DMS153 (cell line): ENCODE results near the gene RPS2.
"Not testable (repeated sequence)": the region's sequence is repeated elsewhere in the genome, so short reads cannot be mapped to it uniquely, and the experiment has no call there.

Source experiments
- DNase-seq: peaks from one replicate; lab custom pipeline; 2025; lab: John Stamatoyannopoulos, UW

RPS2 gene

GRCh38 chr16:1964506-1965395, at the start of gene RPS2:
TSS of gene RPS2 (minus strand) at chr16:1964826. CDS start at chr16:1964625, 201 bp downstream.
- DNase-seq, result peak; percentile 96

GRCh38 chr16:2013527-2013926, 48.9 kb upstream of the RPS2 start:
- no peak for DNase-seq

GRCh38 chr16:2011726-2012125, 47.1 kb upstream of the RPS2 start:
- not testable (repeated sequence) for DNase-seq

GRCh38 chr16:2009791-2010510, 45.3 kb upstream of the RPS2 start, which contains the start of gene ZNF598:
TSS of gene ZNF598 (minus strand) at chr16:2009821.
- peak; percentile 75 for DNase-seq

- no peak for DNase-seq
Observed at GRCh38 chr16:2009164-2009711, 44.6 kb upstream of the RPS2 start.

- no peak for DNase-seq
Observed at GRCh38 chr16:2008631-2009163, 44.1 kb upstream of the RPS2 start.

- no peak for DNase-seq
Observed at GRCh38 chr16:2008009-2008526, 43.4 kb upstream of the RPS2 start.

GRCh38 chr16:2007081-2007836, 42.6 kb upstream of the RPS2 start:
- no peak for DNase-seq

- DNase-seq, result no peak
Observed at GRCh38 chr16:2006317-2006716, 41.7 kb upstream of the RPS2 start.

- DNase-seq, result no peak
Observed at GRCh38 chr16:2005646-2006045, 41.0 kb upstream of the RPS2 start.

GRCh38 chr16:2004795-2005517, 40.3 kb upstream of the RPS2 start:
- DNase-seq, result peak; percentile 9

GRCh38 chr16:2003827-2004641, 39.4 kb upstream of the RPS2 start:
- peak; percentile 89 for DNase-seq

GRCh38 chr16:2003231-2003826, 38.7 kb upstream of the RPS2 start:
- DNase-seq, result no peak

GRCh38 chr16:2002406-2003230, 38.0 kb upstream of the RPS2 start:
- DNase-seq, result no peak

GRCh38 chr16:2001456-2002355, 37.1 kb upstream of the RPS2 start:
- DNase-seq, result no peak

- DNase-seq, result no peak
Observed at GRCh38 chr16:2001035-2001434, 36.4 kb upstream of the RPS2 start.

- DNase-seq, result no peak
Observed at GRCh38 chr16:1999866-2000514, 35.4 kb upstream of the RPS2 start.
